SJSA1 (cell line): ENCODE measurements around the gene CD28. TPM values are rescaled to one million over a fixed set of nuclear protein-coding genes. Genes with fewer than 3 reads are reported as not detected.
"Not testable (repeated sequence)": the region's sequence is repeated elsewhere in the genome, so short reads cannot be mapped to it uniquely, and the experiment has no call there.

Experiments used
- DNase-seq, 2 experiments: peaks; one replicate each; pipeline ENCODE4 v3.0.0-alpha.2; 2015 to 2020; ENCODE audit warnings: low spot score in 2 of 2, low read depth in 1 of 2
- H3K27ac ChIP-seq: fragments of 250-450 bp; sonication (Bioruptor Pico); 2 replicates; pipeline ENCODE4 v1.5.1; 2020; ENCODE audit warnings: mild to moderate bottlenecking, moderate library complexity
- H3K27me3 ChIP-seq: fragments of 250-450 bp; sonication (Bioruptor Pico); replicated peaks from 2 replicates; pipeline ENCODE4 v1.5.1; 2020; ENCODE audit warnings: mild to moderate bottlenecking, moderate library complexity
- H3K36me3 ChIP-seq: fragments of 250-450 bp; sonication (Bioruptor Pico); 2 replicates; pipeline ENCODE4 v1.5.1; 2020; ENCODE audit warnings: mild to moderate bottlenecking
- H3K4me1 ChIP-seq: fragments of 250-450 bp; sonication (Bioruptor Pico); replicated peaks from 2 replicates; pipeline ENCODE4 v1.6.1; 2021; ENCODE audit warnings: mild to moderate bottlenecking
- H3K4me3 ChIP-seq: fragments of 250-450 bp; sonication (Bioruptor Pico); 2 replicates; pipeline ENCODE4 v1.5.1; 2020; ENCODE audit warnings: mild to moderate bottlenecking
- H3K9me3 ChIP-seq: fragments of 250-450 bp; sonication (Bioruptor Pico); replicated peaks from 2 replicates; pipeline ENCODE4 v1.5.1; 2020; ENCODE audit warnings: mild to moderate bottlenecking
- total RNA-seq: library from RNA; depleted of rRNA; stranded (reverse); fragments of >200 nt; shearing (Covaris generic); gene quantifications from 2 replicates; pipeline ENCODE4 v1.2.3, GENCODE V29; 2014

The CD28 gene
- total RNA-seq, 1 experiment from 2014 or later: not detected

DNA sequence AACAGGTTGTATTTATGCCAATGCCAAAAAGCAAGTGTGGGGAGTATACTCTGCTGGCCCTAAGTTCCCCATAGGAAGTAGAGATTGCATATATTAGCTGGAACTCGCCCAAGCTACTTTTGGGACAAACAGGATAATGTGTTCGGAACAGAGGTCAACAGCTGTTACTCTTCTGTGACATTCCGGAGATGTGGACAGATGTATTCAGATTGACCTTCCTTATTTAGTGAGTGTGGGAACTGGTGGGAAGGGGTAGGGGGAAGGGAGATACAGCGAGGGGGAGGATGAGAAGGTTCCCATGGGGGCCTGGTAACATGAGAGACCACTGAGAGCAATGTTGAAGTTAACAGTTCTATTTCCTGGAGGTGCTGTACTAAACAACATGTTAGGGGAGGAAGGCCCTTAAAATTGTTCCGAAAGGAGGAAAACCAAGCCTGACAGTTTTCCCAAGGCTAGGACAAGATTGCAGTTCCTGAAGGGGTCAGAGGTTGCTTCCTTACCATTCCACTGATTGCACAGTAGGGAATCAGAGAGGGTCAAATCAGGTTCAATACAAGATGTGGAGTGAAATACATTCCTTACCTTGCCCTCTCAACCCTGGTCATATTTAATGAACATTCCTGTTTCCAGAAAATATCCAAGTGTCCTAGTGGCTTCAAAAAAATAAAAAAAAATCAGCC lies 14.3 kb upstream of the CD28 start:
- no peak for DNase-seq
- H3K27me3 ChIP-seq: no peaks in the 10 kb centered on the region
- no peak overlapping the region for H3K4me3 ChIP-seq
- no peaks in the 10 kb centered on the region for H3K36me3 ChIP-seq
- no peaks in the 10 kb centered on the region; the same call in 1 of the 2 replicates for H3K9me3 ChIP-seq
- H3K27ac ChIP-seq: no peak overlapping the region
- H3K4me1 ChIP-seq: no peaks in the 10 kb centered on the region

DNA sequence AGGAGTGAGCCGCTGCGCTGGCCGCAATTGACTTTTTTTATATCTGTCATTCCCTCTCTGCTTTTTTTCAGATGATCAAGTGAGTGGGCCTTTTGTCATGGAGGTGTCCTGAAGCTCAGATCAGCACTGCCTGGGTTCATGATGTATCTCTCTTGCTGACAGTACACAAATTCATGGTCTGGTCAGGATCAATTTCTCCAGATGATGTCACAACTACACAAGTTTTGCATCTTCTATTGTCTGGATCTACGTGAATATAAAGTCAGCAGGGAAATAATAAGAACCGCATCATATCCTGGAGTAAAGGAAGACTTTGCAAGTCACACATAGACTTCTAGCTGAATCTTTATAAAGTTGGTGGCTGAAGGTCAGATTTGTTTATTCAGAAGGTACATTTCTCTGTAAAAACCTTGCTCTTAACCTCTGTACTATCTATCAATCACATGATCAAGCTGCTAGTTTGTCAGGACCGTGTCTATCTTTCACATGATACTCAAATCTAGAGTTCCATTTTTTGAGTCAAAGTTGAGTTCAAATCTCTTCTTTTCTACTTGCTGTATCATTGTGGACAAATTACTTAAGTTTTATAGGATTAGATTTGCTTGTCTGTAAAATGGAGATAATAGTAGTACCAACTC lies 13.1 kb upstream of the CD28 start:
- no peak for DNase-seq
- Histone ChIP-seq H3K36me3 (no peaks in the 10 kb centered on the region), H3K27me3 (no peaks in the 10 kb centered on the region), H3K9me3 (no peaks in the 10 kb centered on the region; the same call in 1 of the 2 replicates), H3K4me3 (no peak overlapping the region), H3K4me1 (no peaks in the 10 kb centered on the region), H3K27ac (no peak overlapping the region)

DNA sequence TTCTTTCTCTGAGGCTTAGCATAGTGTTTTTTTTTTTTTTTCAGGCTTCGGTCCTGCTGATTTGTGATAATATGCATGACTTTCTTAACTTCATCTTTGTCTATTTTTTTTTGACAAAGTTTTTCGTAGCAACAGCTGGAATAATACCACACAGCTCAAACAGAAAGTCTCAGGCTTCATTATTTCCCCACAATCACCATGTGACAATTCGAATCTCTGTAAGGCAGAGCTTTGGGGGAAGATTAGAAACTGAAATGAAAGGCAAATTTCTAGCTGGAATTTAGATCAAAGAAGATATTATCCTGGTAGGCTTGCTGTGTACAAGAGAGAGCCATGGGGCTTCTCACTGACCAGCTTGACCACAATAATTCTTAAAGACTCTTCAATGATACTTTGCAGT lies 12.2 kb upstream of the CD28 start:
- H3K27ac ChIP-seq: no peak overlapping the region
- no peaks in the 10 kb centered on the region for H3K4me1 ChIP-seq
- H3K27me3 ChIP-seq: no peaks in the 10 kb centered on the region
- H3K4me3 ChIP-seq: no peak overlapping the region
- no peak for DNase-seq
- H3K36me3 ChIP-seq: no peaks in the 10 kb centered on the region
- H3K9me3 ChIP-seq: no peaks in the 10 kb centered on the region; the same call in 1 of the 2 replicates

DNA sequence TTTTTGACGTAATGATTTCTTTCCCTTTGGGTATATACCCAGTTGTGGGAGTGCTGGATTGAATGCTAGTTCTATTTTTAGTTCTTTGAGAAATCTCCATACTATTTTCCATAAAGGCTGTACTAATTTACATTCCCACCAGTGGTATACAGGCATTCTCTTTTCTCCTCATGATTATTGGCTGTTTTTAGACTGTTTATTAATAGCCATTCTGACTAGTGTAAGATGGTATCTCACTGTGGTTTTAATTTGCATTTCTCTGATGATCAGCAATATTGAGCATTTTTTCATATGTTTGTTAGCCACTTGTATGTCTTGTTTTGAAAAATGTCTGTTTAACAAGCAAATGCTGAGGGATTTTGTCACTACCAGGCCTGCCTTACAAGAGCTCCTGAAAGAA lies 9.2 kb upstream of the CD28 start:
- Histone ChIP-seq H3K4me3 (no peak overlapping the region), H3K27me3 (no peaks in the 10 kb centered on the region), H3K36me3 (no peaks in the 10 kb centered on the region), H3K9me3 (no peaks in the 10 kb centered on the region; the same call in 1 of the 2 replicates), H3K4me1 (no peaks in the 10 kb centered on the region), H3K27ac (no peak overlapping the region)
- no peak for DNase-seq

DNA sequence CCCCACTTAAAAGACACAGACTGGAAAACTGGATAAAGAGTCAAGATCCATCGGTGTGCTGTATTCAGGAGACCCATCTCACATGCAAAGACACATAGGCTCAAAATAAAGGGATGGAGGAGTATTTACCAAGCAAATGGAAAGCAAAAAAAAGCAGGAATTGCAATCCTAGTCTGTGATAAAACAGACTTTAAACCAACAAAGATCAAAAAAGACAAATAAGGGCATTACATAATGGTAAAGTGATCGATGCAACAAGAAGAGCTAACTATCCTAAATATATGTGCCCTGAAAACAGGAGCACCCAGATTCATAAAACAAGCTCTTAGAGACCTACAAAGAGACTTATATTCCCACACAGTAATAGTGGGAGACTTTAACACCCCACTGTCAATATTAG lies 8.7 kb upstream of the CD28 start:
- not testable (repeated sequence) for H3K36me3 ChIP-seq, DNase-seq, H3K9me3 ChIP-seq, H3K4me1 ChIP-seq, H3K27me3 ChIP-seq, H3K4me3 ChIP-seq, H3K27ac ChIP-seq

DNA sequence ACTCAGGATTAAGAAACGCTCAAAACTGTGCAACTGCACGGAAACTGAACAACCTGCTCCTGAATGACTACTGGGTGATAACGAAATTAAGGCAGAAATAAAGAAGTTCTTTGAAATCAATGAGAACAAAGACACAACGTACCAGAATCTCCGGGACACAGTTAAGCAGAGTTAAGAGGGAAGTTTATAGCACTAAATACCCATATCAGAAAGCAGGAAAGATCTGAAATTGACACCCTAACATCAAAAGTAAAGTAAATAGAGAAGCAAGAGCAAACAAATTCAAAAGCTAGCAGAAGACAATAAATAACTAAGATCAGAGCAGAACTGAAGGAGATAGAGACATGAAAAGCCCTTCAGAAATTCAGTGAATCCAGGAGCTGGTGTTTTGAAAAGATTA lies 8.0 kb upstream of the CD28 start:
- DNase-seq, H3K4me1 ChIP-seq, H3K27ac ChIP-seq, H3K27me3 ChIP-seq, H3K4me3 ChIP-seq, H3K9me3 ChIP-seq, H3K36me3 ChIP-seq: not testable (repeated sequence)

DNA sequence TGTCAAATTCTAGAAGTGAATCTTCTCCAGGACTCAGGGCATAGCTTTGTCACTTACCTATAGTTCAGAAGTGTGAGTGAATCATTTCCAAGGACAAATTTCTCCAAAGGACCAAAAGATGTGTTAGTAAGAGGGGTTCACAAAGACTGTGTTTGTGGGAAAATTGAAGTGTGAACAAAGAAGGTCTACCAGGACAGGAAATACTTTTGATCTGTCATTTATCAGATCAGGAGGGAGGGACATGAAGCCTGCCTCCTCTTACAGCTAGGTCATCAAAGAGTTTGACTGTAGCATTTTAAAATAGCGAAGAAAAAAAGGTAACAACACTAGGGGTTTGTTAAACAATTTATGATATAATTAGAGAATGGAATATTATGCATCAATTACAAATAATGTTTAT lies 2.0 kb upstream of the CD28 start:
- Histone ChIP-seq H3K27me3 (peaks cover 3% of the 10 kb centered on the region; the same call in 1 of the 2 replicates), H3K27ac (no peak overlapping the region), H3K4me1 (no peaks in the 10 kb centered on the region), H3K36me3 (no peaks in the 10 kb centered on the region), H3K4me3 (no peak overlapping the region), H3K9me3 (no peaks in the 10 kb centered on the region; the same call in 1 of the 2 replicates)
- DNase-seq: no peak

DNA sequence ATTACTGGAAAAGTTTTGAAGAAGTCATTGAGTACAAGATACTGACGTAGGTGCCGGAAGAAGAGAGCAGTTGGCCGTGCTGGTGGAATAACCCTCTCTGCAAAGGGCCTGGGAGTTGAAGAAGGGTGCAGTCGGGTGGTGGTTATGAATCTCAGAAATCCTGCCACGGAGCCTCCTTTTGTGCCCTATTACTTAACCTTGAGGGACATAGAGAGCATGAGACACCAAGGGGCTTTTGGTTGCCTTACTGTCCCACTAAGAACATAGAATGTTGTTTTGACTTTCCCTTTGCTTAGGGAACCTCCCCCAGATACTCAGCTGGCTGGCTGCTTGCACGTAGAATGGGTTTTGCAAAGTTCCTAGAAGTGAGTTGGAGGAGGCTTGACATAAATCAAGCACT lies 1.3 kb upstream of the CD28 start:
- H3K9me3 ChIP-seq: no peaks in the 10 kb centered on the region; the same call in 1 of the 2 replicates
- peaks cover 3% of the 10 kb centered on the region; the same call in 1 of the 2 replicates for H3K27me3 ChIP-seq
- H3K27ac ChIP-seq: no peak overlapping the region
- no peaks in the 10 kb centered on the region for H3K4me1 ChIP-seq
- H3K36me3 ChIP-seq: no peaks in the 10 kb centered on the region
- H3K4me3 ChIP-seq: no peak overlapping the region
- no peak for DNase-seq

DNA sequence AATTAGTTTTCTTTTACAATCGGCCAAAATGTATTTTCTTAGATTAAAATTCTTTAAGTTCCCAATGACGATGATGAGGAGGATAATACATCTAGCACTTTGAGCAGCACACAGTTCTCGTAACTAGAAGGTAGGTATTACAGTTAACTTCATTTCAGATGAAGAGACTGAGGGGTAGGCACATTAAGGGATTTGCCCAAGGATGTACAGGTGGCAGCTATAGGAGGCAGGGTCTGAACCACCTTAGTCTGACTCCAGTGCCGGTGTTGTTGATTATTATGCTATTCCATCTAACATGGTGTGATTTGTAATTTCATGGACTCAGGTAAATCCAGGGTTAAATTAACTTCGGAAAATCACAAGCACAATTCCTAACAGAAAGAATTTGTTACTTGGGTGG lies 1.1 kb downstream of the CD28 start:
- DNase-seq: no peak
- peaks cover 6% of the 10 kb centered on the region for H3K27me3 ChIP-seq
- no peaks in the 10 kb centered on the region for H3K4me1 ChIP-seq
- H3K4me3 ChIP-seq: no peak overlapping the region
- no peaks in the 10 kb centered on the region for H3K36me3 ChIP-seq
- H3K9me3 ChIP-seq: no peaks in the 10 kb centered on the region; the same call in 1 of the 2 replicates
- no peak overlapping the region for H3K27ac ChIP-seq

DNA sequence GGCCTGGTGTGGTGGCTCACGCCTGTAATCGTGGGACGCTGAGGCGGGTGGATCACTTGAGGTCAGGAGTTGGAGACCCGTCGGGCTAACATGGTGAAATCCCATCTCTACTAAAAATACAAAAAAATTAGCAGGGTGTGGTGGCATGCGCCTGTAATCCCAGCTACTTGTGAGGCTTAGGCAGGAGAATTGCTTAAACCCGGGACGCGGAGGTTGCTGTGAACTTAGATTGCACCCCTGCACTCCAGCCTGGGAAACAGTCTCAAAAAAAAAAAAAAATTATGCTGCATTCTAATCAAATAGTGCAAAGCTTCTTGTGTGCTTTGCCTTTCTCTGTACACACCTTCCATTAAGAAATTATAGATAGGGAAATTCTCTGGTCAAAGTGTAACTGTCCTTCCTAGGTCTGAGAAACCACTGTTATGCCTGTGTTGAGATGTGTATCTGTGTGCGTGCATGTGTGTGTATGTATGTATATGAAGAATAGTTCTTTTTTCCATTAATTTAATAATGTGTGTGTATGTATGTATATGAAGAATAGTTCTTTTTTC lies 2.5 kb downstream of the CD28 start:
- H3K27ac ChIP-seq: no peak overlapping the region
- no peaks in the 10 kb centered on the region for H3K4me1 ChIP-seq
- H3K36me3 ChIP-seq: no peaks in the 10 kb centered on the region
- peaks cover 6% of the 10 kb centered on the region for H3K27me3 ChIP-seq
- DNase-seq: no peak
- H3K9me3 ChIP-seq: no peaks in the 10 kb centered on the region
- H3K4me3 ChIP-seq: no peak overlapping the region

DNA sequence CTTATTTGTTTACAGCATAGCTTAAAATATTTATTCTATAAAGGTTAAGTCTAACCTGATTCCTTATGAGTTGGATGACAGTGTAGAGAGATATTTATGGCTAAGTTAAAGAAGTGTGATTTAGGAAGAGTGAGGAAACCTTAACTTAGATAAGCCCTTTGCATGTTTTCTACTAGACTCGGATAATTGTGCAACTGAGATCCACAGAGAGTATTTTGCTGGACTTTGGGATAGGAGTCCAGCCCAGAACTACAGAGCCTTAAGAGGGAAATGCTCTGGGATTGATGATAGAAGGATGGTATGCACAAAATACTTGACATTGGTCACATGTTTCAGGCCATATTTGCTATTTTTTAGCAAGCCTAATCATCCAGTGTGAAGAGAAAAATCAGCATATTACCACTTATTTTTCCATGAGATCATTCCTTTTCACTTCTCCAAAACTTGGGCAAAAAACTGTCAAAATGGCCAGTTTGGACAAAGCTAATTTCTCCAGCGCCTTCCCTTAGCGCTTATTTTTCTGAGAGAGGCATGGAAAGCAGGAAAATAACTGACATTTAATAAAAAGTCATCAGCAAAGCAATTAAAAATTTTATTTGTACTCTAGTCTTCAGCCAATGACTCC lies 3.1 kb downstream of the CD28 start:
- Histone ChIP-seq H3K4me3 (no peak overlapping the region), H3K36me3 (no peaks in the 10 kb centered on the region), H3K4me1 (no peaks in the 10 kb centered on the region), H3K9me3 (no peaks in the 10 kb centered on the region), H3K27ac (no peak overlapping the region), H3K27me3 (peaks cover 6% of the 10 kb centered on the region)
- DNase-seq: no peak

DNA sequence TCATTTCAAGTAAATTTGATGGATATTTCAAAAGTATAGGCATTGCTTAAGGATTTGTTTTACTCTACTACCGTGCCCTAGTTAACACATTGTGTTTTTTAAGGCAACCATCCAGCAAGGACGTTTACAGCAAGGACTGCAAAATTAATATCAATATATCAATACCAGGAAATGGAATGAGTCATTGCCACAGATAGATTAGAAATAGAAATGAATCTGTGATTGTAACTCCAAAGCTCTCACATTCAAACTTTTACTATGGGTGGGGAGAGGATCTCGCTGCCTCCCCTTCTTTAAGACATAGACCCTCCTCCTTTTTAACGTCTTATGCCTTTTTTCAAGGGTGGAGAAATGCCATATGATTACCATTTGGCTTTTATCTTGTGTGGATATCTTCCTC lies 3.8 kb downstream of the CD28 start:
- Histone ChIP-seq H3K27ac (no peak overlapping the region), H3K36me3 (no peaks in the 10 kb centered on the region), H3K4me1 (no peaks in the 10 kb centered on the region), H3K4me3 (no peak overlapping the region), H3K27me3 (peaks cover 6% of the 10 kb centered on the region), H3K9me3 (no peaks in the 10 kb centered on the region)
- no peak for DNase-seq

DNA sequence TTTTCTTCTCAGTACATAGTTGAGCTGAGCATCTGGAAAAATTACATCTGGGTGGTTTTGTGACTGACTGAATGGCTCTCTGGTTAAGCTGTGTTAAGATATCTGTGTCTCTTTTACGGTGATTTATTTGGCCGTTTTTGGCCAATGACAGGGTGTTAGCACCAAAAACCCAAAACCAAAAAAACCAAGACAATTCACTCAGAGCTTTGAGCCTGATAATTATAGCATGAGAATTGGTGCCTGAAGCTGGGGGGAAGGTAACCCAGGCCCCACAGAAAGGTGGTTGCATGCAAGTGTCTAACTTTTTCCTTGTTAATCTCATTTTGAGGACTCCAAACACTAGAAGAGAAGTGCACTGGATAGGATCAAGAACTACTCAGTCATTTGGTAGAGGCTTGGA lies 4.5 kb downstream of the CD28 start:
- Histone ChIP-seq H3K27ac (no peak overlapping the region), H3K36me3 (no peaks in the 10 kb centered on the region), H3K9me3 (no peaks in the 10 kb centered on the region), H3K4me3 (no peak overlapping the region), H3K4me1 (no peaks in the 10 kb centered on the region), H3K27me3 (peaks cover 6% of the 10 kb centered on the region)
- DNase-seq: no peak

DNA sequence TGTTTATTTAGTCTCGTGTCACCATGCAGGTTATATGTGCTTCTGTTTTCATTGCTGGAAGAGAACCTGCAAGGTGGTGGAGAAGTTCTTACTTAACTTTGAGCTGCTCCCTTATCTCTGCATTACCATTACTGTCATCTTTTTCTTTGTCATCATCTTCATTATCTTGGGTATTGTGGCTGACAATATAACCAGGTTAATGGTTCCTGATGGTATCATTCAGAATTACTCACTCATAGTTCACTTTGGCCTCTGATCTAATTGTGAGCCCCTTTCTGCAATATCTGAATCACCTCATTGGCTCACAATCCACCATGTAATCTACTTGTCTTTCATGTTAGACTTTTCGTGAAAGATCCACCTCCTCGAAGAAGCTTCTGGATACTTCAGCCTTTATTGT lies 5.0 kb downstream of the CD28 start:
- Histone ChIP-seq H3K4me1 (no peaks in the 10 kb centered on the region), H3K36me3 (no peaks in the 10 kb centered on the region), H3K9me3 (no peaks in the 10 kb centered on the region), H3K27ac (no peak overlapping the region), H3K4me3 (no peak overlapping the region), H3K27me3 (peaks cover 6% of the 10 kb centered on the region)
- no peak for DNase-seq
